GM19240 (cell line): ENCODE measurements around the gene S100A9.
"Not testable (repeated sequence)": the region's sequence is repeated elsewhere in the genome, so short reads cannot be mapped to it uniquely, and the experiment has no call there.

ENCODE experiments used
- DNase-seq: peaks from one replicate; pipeline ENCODE4 v3.0.0; 2011; ENCODE audit warnings: low spot score; ENCODE audit not compliant: insufficient read length

The S100A9 gene

GRCh38 chr1:153344718-153345025 lies 13.0 kb upstream of the S100A9 start:
- DNase-seq, result no peak

DNA sequence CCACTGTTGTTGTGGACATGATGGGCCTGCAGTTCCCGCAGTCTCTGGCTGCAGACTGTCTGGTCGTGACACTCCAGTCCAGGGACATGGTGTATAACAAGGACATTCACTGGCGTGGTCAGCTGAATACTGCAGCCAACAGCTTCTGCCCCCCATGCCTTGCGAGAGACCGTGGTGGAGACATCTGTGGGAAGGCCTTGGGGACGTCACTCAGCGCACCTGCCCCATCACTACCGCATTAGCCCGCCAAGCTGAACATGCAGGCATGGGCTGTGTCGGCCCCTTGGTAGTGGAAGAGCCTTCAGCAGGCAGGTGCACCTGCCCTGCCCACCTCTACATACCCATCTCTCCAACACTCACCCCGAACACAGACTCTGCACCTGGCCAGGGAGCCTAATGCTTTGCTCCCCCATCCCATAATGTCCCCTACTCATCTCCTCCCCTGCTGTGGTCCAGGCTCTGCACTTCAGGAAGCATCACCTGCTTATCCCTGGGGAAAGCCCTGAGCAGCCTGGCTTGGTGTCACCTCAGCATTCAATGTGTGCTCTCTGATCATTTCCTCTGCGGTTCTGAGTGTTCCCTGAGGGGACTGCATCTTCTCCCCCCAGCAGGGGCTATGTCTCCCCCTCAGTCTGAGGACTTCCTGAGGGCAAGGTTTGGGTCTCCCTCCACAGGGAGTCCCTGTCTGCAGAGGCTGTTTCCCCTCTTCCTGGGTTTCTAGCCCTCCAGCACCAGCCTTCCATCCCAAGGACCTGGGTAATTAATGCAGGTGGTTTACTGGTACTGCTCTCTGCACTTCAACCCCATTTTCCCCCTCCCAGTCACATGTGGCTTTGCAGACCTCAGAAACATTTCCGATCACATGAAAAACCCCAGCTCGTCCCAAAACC lies 12.2 kb upstream of the S100A9 start:
- DNase-seq, result no peak

DNA sequence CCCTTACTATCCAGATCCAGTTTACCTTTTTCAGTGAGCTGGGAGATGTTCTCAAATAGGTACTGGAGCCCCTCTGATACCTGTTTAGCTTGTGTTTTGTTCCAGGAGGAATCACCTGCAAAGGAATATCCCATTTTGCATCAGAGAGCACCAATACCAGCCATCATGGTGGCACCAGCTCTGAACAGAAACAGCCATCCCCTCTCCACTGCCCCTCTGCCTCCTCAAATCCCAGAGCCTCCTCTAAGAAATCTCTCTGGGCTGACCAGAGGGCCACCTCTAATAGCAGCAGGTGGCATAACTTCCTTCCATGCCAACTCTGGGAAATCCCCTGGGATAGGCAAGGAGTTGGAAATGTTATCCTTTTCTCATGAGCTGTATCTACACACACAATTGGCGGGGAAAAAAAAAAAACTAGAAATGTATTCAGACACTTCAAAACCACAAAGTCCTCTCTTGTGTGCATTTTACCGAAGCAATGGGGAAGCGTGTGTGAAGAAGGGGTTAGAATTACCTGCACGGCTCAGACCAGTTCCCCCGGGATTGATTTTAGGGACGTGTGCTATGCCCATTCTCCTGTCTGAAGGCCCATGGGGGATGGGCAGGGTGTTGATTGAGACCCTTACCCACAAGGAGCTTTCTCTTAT lies 11.5 kb upstream of the S100A9 start:
- no peak for DNase-seq

DNA sequence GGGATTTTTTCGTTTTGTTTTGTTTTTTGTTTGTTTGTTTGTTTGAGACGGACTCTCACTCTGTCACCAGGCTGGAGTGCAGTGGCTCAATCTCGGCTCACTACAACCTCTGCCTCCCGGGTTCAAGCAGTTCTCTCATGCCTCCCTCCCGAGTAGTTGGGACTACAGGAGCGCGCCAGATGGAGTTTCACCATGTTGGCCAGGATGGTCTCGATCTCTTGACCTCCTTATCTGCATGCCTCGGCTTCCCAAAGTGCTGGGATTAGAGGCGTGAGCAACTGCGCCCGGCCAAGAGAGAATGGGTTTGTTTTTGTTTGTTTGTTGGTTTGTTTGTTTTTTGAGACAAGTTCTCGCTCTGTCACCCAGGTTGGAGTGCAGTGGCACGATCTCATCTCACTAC lies 10.6 kb upstream of the S100A9 start:
- not testable (repeated sequence) for DNase-seq

- no peak for DNase-seq
Observed at GRCh38 chr1:153347856-153348255, 9.8 kb upstream of the S100A9 start.

DNA sequence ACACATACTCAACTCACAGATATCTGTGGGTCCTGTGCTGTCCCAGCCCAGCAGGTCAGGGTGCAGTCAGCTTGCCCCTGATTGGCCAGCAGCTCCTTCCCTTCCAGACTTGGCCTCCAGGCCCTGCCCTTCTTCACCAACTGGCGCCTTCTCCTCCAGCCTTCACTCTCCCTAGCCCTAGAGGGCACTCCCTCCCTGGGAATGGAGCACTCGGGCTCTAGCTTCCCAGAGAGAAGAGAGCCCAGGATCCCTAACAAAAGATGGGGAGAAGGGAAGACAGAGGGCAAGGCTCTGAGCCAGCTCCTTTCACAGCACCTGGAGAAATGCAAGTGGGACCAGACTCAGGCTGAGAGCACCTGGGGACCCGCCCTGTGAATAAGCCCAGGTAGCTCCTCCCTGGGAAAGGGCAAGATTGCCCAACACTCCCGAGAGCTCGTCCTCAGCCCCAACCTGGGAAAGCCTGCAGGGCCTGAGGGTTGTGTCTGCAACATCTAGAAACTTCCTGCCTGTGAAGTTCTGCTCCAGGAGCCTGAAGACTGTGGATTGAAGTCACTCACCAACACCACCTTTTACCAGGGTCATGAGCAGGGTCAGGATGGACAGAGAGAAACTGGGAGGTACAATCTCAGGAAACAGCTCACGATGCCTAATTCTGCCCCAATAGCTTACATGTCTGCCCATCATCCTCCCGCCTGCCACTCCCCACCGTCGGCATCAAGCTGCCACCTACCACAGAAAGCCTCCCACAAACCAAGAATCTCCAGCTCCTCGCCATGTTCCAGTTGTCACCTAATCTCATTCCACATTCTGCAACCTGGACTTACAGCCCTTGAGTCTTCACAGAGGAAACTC lies 8.9 kb upstream of the S100A9 start, which contains the start of gene PGLYRP4:
PGLYRP4 (minus strand) TSS at position 331 of the 852 bp plus-strand sequence. CDS start 909 bp downstream, outside the sequence.
- no peak for DNase-seq

DNA sequence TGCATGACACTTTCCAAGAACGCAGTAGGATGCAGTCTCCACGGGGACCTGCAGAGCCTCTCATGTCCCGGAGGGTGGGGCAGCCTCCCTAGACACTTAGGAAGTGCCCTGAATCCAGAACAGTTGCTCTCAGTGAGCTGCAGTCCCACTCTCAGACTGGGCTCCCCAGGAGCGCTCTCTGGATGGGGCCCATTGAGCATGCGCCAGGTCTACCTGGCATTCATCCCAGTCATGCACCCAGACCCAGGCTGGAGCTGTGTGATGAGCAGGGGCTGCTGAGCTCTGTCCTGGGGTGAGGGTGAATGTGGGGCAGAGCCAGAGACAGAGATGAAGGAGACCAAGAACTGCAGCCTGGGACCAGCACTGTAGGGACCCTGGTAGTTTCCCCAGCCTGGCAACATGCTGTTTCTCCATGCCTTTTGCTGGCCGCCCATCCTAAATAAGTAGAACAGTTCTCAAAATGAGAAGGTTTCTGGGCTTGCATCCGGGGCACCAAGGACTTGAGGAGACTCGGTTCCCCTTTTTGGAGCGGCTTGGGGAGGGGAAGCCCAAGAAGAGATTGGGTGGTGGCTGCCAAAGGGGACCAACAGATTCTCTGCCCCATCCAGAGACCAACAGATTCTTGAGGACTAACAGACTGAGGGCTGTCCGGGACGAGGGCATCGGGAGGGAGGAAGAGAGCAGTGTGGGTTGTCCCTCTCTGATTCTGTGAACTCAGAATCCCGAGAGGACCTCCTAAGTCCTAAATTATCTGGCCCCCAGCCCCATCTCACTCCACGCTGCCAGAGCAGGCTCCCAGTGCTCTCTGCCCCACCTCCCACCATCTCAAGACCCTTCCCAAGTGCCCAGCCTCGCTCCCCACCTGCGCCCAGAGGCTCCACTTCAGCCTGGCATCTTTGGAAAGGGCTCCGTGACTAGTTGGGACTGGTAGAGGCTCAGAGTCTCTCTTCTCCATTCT lies 8.0 kb upstream of the S100A9 start:
- DNase-seq, result no peak

GRCh38 chr1:153350321-153350957 lies 7.2 kb upstream of the S100A9 start:
- DNase-seq, result no peak

- DNase-seq, result peak; percentile 60
Observed at GRCh38 chr1:153352523-153352922, 5.1 kb upstream of the S100A9 start.

GRCh38 chr1:153353226-153353947 lies 4.3 kb upstream of the S100A9 start:
- peak; percentile 25 for DNase-seq

GRCh38 chr1:153354515-153355193 lies 3.0 kb upstream of the S100A9 start:
- DNase-seq, result no peak

DNA sequence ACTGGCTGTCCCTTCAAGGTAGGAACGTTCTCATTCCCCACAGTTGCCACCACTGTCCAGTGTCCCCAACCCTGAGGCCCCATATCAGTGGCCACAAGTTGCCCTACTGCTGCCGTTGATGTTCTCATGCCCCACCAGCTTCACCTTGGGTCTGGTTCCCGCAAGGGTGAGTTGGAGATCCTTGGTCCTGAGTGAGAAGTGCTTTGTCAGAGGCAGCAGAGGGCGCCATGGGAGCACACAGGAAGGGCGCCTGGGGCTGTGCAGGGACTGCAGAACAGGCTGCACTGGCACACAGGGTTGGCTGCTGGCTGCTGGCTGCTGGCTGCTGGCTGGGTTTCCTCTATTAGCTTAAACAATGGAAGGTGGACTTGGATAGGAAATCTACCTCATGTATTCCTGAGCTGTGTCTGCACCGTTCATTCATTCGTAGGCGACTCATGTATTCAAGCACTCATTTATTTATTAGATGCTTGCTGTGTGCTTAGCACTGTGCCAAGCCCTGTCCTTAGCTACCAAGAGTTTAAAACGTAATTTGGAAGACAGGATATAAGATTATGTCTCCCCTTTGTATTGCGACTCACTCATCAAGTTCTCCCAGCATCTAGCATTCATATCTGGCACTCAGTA lies 2.1 kb upstream of the S100A9 start:
- peak; percentile 26 for DNase-seq

DNA sequence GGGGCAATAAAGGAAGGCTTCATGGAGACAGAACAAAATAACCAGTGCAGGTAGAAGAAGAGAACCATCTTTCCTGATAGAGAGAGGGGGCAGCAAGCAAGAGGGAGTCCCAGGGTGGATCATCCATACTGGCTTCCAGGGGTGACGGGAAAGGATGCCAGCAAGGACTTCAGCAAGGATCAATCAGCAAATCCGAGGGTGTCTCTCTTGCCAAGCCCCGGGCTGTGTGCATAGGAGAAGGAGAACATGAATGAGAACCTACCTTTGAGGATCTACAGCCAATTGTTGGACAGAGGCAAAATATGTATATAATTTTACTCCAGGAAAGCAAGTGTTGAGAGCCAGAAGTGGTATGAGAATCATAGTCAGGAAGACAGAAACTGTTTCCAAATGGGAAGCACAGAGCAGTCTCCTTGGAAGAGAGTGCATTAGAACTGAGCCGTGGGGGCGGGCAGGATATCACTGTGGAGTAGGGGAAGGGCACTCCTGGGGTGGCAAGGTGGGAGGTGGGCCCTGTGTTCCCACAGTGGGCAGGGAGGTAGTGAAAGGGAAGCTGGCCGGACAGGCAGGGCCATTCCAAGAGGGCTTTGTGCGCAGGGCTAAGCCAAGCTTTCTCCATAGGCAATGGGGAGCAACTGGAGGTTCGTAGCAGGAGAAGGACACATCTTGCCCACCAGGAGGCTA lies 1.1 kb upstream of the S100A9 start:
- DNase-seq, result no peak

- DNase-seq, result no peak
Observed at GRCh38 chr1:153357076-153357852, 390 bp upstream of the S100A9 start.

DNA sequence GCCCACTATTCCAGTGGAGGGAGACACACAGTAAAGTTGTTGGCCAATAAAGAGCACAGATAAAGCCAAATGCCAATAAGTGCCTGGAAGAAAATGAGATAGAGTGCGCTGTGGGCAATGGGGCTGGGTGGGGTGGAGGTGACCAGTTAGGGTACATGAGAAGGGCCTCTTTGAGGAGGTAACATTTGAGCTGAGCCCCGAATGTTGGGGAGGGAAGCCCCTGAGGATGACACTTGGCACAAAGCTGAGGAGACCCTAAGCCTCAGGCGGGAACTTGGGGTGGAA lies 979 bp downstream of the S100A9 start:
- DNase-seq, result no peak

DNA sequence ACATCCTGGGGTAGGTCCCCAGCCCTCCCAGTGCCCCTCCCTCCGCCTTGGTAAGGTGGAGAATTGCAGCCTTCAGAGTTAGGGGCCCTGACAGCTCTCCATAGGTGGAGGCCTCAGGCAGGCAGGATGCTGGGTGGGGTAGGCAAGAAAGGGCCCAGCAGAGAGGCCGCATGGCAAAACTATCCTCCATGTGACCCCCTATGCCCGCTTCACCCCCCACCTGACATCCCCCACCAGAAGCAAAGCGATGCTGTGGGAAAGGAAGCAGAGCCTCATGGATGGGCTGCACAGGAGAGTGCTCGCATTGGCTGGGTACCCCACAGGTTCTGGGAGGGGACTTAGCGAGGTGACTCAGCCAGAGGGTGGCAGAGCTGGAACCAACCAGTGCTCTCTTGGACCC lies 1.6 kb downstream of the S100A9 start:
- DNase-seq, result no peak

DNA sequence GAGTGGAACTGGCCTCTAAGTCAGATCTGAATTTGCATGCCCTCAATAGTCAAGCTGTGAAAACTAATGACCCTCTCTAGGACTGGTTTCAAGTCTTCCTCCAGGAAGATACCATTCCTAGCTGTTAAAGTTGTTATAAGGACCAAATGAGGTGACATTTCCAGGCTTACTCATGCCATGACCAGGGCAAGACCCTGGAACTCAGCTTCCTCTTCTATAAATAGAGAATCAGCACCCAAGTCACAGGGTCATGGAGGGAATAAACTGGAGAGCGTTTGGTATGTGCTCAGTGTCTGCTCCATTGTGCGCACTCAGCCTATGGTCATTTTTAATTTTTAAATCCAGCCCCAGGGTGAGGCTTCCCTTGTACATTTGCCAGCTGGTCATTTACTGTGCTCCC lies 2.5 kb downstream of the S100A9 start:
- DNase-seq, result no peak
